PC-3 (cell line): Measurements from ENCODE around the gene POGLUT2.

Experiments
- EZH2phosphoT487 ChIP-seq: fragments of 300-600 bp; sonication (generic); IDR thresholded peaks from 2 replicates; pipeline ENCODE4 v1.6.1; 2018; ENCODE audit warnings: mild to moderate bottlenecking, antibody characterized with exemption, low read length, borderline replicate concordance
- TF ChIP-seq, protein P1 (sequence below): fragments of 300-600 bp; sonication (generic); conservative IDR thresholded peaks from 2 replicates; pipeline ENCODE4 v1.5.1; 2017; ENCODE audit warnings: antibody characterized with exemption, low read depth, mild to moderate bottlenecking, low read length

DNA sequence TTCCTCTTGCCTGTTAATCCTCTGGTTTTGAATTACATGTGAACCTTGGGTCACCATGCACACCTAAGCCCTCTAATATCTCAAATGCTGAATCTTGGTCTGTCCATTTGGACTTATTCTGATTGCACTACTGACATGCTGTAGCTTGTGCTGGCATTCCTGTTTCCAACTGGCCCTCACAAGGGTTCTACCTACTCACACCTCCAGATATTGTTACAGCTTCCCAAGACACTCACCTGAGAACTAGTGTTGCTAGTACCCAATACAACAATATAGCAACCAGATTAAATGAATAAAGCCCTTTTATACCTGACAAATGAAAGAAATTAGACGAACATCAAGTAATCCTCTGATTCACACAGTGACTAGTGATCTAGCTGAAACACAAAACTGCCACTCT lies 41.8 kb downstream of the POGLUT2 start:
- TF ChIP-seq, protein P1, sequence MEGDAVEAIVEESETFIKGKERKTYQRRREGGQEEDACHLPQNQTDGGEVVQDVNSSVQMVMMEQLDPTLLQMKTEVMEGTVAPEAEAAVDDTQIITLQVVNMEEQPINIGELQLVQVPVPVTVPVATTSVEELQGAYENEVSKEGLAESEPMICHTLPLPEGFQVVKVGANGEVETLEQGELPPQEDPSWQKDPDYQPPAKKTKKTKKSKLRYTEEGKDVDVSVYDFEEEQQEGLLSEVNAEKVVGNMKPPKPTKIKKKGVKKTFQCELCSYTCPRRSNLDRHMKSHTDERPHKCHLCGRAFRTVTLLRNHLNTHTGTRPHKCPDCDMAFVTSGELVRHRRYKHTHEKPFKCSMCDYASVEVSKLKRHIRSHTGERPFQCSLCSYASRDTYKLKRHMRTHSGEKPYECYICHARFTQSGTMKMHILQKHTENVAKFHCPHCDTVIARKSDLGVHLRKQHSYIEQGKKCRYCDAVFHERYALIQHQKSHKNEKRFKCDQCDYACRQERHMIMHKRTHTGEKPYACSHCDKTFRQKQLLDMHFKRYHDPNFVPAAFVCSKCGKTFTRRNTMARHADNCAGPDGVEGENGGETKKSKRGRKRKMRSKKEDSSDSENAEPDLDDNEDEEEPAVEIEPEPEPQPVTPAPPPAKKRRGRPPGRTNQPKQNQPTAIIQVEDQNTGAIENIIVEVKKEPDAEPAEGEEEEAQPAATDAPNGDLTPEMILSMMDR = no peak
- TF ChIP-seq EZH2phosphoT487 = no peak
